SIG-M5 treated with dmso at 0.1 percent for 504 hours (cell line): ENCODE measurements around the gene AIF1.
A peak's percentile ranks its signal among the peaks of the same experiment; 100 is the strongest.

Experiments used
- DNase-seq: peaks from one replicate; lab custom pipeline; 2025; ENCODE audit not compliant: unreplicated experiment; lab: John Stamatoyannopoulos, UW

The AIF1 gene

GRCh38 chr6:31620586-31621319 lies 5.7 kb downstream of the AIF1 start, which contains the start of gene PRRC2A:
Gene PRRC2A, plus strand, starts transcription at chr6:31620715. Its CDS starts 2,075 bp downstream, at chr6:31622790.
- peak; percentile 71 for DNase-seq

DNA sequence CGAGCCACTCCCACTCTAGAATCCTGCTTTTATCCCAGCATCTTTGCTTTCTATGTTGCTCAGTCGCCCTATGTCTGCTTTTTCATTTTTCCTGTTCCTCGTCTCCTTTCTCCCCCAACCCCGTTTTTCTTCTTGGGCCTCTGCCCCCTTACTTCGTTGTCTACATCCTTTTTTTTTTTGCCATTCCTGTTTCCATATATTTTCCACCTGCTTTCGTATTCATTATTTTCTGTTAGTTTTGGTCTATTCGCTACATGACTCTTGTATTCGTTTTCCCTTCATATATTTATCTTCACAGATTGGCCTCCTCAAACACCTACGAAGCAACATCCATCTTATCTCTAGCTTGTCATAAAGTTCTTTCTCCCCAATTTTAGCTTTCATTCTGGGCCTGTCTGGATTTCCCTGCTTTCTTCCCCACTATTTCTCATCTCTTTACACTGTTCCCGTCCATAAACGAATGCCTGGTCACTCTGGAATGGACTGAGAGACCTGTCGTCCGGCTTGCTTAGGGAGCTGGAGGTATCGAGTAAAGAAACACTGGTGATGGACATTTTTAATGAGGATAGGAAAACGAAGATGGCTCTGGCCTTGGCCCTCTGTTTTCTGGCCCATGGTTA lies 6.4 kb downstream of the AIF1 start:
- no peak for DNase-seq

DNA sequence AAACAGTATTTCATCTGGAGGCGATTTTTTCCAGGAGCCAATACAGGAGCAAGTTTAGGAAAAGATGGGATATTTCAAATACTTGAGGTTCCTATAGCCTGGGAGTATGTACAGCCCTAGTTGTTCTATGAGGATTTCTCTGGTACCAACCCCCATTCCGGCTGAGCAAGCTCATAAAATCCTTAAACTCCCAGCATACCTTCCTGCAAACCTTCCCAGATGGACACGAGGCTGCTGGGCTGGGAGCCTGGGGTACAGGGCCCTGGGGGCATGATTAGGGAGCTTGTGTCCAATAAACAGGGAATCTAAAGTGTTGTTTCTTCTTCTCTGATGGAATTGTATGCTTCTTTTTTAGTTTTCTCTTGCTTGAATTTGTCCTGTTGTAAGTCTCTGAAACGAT lies 7.0 kb downstream of the AIF1 start:
- DNase-seq: no peak

- DNase-seq: peak; percentile 89
These were observed 7.7 kb downstream of the AIF1 start for GRCh38 chr6:31622684-31623091.

DNA sequence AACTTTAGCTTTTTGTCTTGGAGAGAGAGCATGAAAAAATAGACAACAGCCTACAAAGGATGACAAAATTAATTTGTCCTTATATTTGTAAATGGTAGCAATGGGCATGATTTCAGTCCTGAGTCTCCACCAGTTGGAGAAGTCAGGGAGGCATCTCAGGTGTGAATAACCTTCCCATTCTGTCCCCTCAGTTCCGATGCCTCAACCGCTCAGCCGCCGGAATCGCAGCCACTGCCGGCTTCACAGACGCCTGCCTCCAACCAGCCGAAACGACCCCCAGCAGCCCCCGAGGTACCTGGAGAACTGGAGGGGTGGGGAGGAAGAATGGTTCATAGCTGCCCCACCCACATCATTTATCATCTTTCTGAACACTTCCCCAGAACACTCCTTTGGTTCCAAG lies 9.0 kb downstream of the AIF1 start:
- DNase-seq: no peak

DNA sequence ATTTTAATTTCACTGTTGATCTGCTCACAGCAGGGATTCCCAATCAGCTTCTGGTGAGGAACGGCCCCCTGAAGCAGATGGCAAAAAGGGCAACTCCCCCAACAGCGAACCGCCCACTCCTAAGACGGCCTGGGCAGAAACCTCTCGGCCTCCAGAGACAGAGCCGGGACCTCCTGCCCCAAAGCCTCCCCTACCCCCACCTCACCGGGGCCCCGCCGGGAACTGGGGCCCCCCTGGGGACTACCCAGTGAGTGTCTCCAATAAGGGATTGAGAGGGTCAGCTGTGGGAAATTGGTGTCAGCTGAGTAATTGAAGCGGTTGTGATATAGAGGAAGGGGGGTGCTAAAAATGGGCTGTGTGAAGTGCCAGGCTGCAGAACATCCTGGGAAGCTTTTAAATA lies 11.9 kb downstream of the AIF1 start:
- DNase-seq: no peak

- DNase-seq: no peak
These were observed 12.8 kb downstream of the AIF1 start for GRCh38 chr6:31627690-31628287.

GRCh38 chr6:31629014-31629413 lies 14.0 kb downstream of the AIF1 start:
- DNase-seq: no peak

DNA sequence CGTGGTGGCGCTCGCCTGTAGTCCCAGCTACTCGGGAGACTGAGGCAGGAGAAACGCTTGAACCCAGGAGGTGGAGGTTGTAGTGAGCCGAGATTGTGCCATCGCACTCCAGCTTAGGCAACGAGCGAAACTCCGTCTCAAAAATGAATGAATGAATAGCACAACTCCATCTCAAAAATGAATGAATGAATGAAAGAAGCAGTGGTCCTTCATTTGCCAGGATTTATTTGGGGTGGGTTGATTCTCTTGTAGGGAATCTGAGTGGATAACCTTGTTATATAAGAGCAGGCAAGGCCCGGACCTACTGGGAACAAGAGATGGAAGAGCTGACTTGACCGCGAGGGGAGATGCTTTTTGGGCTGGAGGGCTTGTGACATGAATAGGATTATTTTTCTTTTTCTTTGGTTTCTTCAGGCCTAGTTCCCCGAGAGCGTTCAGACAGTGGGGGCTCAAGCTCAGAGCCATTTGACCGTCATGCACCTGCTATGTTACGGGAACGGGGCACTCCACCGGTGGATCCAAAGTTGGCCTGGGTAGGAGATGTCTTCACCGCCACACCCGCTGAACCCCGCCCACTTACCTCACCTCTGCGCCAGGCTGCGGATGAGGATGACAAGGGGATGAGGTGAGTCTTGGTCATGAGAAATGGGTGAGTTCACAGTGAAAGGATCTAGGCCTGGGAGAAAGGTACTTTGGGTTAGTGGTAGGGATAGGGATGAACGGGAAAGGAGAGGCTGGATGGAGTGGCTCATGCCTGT lies 15.3 kb downstream of the AIF1 start:
- no peak for DNase-seq

DNA sequence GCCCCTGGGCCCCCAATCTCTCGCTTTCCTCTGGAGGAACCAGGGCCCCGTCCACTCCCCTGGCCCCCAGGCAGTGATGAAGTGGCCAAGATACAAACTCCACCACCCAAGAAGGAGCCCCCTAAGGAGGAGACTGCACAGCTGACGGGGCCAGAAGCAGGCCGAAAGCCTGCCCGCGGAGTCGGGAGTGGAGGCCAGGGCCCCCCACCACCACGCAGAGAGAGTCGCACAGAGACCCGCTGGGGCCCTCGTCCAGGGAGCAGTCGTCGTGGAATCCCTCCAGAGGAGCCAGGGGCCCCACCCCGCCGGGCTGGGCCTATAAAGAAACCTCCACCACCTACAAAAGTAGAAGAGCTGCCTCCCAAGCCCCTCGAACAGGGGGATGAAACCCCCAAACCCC lies 16.2 kb downstream of the AIF1 start:
- no peak for DNase-seq

DNA sequence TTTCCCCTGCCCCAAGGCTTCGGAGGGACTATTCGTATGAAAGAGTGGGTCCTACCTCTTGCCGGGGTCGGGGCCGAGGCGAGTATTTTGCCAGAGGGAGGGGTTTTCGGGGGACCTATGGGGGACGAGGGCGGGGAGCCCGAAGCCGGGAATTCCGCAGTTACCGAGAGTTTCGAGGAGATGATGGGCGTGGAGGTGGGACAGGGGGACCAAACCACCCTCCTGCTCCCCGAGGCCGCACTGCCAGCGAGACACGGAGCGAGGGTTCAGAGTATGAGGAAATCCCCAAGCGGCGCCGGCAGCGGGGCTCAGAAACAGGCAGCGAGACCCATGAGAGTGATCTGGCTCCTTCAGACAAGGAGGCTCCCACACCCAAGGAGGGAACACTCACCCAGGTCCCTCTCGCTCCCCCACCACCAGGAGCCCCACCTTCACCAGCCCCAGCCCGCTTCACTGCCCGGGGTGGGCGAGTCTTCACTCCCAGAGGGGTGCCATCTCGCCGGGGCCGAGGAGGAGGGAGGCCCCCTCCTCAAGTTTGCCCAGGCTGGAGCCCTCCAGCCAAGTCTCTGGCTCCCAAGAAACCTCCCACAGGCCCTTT lies 16.7 kb downstream of the AIF1 start:
- DNase-seq: no peak

DNA sequence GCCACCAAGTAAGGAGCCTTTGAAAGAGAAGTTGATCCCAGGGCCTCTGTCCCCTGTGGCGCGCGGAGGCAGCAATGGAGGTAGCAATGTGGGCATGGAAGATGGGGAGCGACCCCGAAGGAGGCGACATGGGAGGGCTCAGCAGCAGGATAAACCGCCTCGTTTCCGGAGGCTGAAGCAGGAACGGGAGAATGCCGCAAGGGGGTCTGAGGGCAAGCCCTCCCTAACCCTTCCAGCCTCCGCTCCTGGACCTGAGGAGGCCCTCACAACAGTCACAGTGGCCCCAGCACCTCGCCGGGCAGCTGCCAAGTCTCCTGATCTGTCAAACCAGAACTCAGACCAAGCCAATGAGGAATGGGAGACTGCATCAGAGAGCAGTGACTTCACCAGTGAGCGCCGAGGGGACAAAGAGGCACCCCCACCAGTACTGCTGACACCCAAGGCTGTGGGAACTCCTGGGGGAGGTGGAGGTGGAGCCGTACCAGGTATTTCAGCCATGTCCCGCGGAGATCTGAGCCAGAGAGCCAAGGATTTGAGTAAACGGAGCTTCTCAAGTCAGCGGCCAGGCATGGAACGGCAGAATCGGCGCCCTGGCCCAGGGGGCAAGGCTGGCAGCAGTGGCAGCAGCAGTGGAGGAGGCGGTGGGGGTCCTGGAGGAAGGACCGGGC lies 17.4 kb downstream of the AIF1 start:
- DNase-seq: no peak

DNA sequence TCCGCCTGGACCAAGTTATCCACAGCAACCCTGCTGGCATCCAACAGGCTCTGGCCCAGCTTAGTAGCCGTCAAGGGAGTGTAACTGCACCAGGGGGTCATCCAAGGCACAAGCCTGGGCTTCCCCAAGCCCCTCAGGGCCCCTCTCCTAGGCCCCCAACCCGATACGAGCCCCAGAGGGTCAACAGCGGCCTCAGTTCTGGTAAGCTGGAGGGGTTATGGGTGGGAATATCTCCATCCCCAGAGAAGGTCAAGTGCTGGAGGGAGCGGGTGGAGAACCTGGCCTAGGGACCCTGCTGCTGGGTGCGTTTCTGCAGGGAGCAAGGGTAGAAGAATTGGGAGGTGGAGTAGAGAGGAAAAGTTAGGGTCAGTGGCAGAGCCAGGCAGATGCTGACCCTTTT lies 18.4 kb downstream of the AIF1 start:
- no peak for DNase-seq

- DNase-seq: no peak
These were observed 19.1 kb downstream of the AIF1 start for GRCh38 chr6:31634131-31634530.

- DNase-seq: no peak
These were observed 20.0 kb downstream of the AIF1 start for GRCh38 chr6:31634969-31635575.

GRCh38 chr6:31636698-31637596 lies 21.9 kb downstream of the AIF1 start:
- no peak for DNase-seq

- no peak for DNase-seq
These were observed 24.0 kb downstream of the AIF1 start for GRCh38 chr6:31639043-31639442.

DNA sequence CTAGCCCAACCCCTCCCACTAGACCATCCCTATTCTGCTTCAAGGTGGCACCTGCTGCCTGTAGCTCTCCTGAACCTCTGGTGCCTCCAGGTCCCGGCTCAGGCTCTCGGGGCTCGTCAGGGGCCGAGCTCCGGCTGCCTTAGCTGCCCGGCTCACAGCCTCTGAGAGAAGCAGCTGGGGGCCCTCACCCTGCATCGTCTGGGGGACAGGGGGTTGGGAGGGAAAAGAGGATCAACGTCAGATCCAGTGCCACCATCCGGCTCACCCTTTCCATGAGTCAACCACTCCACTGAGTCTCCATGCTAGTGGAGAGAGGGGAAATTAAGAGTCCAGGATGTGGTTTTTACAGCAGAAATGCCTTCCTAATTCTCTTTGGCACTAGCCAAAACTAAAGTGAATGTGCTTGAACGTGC lies 24.4 kb downstream of the AIF1 start:
- DNase-seq: no peak

- no peak for DNase-seq
These were observed 25.6 kb downstream of the AIF1 start for GRCh38 chr6:31640612-31641011.
